Stromal cell of bone marrow (primary cell): ENCODE measurements around the gene SNAP23.

Source experiments
- DNase-seq: peaks from one replicate; pipeline ENCODE4 v3.0.0-alpha.2; 2012; ENCODE audit warnings: low read depth

The SNAP23 gene

DNA sequence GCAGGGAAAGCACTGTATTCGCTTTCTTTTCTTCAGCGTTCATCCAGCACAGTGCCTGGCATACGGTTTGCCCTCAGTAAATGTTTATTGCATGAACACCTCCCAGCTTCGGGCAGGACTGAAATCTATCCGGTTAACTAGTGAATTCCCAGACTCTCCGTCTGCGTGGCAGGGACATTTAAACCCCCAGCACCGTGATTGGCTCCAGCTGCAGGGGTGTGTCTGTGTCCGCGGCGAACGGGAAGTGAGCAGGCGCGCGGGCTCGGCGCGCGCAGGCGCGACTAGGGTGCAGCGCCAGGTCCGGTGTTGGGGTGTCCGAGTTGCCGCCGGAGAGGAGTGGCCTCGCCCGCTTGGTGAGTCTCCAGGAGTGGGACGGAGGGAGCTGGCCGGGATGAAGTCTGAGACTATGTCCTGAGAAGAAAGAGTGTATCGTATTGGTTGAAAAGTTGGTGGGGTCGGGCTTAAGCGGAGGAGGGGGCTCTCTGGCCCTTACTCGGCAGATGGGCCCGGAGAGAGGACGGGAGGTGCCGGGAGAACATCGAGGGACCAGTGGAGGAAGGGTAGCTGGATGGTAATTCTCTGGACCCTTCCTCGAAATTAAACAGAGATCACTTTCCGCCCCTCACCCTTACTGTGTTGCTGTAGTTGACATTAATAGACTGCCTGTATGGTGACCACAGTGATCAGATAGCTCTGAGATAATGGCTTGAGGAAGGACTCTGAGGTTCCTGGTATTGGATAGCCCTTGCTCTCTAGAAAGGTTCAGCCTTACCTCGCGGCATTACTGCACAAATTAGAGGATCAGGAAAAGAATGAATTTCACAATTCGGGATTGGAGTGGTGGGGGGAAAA is at the start of gene SNAP23:
Gene SNAP23 (plus strand): TSS at position 274 of the 852 bp plus-strand sequence. CDS start 16,213 bp downstream, outside the sequence.
- DNase-seq: peak; percentile 91

DNA sequence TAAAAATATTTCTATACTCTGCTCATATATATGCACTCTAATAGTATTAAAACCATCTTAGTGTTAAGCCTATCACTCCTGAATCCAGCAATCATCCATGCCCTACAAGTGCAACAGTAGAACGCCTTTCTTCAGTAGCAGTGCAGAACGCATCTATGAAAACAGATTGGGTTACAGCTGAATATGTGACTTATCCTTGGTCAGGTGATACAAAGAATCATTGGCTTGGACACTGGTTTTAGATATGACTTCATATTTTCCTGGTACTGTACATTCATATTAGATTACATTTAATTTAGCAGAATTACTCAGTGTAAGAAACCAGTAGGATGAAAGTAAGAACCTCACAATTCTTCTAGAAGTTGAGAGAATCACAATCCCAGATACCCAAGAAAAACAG is 47.8 kb upstream of the SNAP23 start:
- no peak for DNase-seq

GRCh38 chr15:42448281-42448680 is 47.2 kb upstream of the SNAP23 start:
- DNase-seq: no peak

DNA sequence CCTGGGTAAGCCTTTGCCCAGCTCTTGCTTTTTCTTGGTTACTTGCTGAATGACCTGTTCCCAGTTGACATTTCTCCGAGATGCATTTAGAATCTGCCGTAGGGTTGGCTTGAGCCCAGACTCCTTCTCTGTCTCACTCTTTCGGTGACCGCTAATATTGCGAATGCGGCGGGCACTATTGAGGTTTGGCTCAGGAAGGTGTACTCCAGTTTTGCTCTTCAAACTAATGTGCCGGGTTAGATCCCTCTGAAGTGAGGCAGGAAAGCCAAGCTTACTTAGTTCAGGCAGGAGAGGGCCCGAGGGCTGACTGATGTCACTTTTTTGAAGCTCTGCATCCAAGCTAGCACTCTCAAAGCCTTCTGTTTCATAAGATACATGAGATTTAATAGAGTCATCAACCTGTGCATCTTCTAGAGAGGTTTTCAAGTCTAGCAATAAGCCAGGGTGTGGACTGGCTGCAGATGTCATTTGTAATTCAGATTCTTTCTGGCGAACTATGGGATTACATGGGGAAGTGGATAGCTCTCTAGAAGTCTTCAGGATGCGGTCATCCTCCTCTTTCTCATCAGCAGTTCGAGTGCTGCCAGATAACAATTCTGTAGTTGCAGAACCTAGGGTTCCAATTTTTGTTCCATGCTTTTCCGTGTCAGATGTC is 45.5 kb upstream of the SNAP23 start:
- no peak for DNase-seq

DNA sequence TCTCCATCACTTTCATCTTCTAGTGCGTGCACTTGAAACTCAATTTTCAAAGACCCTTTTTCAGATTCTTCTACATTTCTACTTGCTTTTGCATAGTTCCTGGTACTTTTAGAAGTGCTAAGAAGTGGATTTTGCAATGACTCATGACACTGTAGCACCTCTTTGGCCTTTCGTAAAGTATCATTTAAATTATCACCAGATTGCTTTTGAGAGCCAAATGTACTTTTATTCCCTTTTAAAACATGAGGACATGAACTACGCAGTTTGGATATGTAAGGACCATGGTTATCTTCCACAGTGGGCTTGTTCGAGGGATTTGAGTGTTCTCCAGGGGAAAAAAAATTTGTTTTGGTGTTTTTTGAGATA is 45.0 kb upstream of the SNAP23 start:
- no peak for DNase-seq

- no peak for DNase-seq
Measured at GRCh38 chr15:42453826-42454225, 41.6 kb upstream of the SNAP23 start.

- no peak for DNase-seq
Measured at GRCh38 chr15:42456531-42456930, 38.9 kb upstream of the SNAP23 start.

DNA sequence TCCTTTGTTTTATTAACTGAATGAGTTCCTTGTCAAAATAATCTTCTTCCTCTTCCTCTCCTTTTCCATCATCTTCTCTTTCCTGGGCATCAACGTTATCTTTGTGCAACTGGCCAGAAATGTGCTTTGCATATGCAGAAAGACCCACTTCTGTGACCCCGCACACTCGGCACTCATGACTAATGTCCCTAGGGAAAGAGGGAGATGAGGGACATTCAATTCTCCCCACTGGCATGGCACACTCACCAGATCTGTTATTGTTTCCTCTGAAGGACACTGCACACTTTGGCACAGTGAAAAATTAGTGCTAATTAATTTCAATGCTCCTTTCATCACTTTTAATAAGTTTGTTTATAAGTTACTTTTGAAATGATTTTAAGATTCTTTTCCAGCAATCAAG is 38.5 kb upstream of the SNAP23 start:
- peak; percentile 28 for DNase-seq

- peak; percentile 93 for DNase-seq
Measured at GRCh38 chr15:42457445-42458442, 37.7 kb upstream of the SNAP23 start.

- no peak for DNase-seq
Measured at GRCh38 chr15:42461261-42461660, 34.2 kb upstream of the SNAP23 start.

GRCh38 chr15:42465520-42466259 is 29.7 kb upstream of the SNAP23 start:
- no peak for DNase-seq

DNA sequence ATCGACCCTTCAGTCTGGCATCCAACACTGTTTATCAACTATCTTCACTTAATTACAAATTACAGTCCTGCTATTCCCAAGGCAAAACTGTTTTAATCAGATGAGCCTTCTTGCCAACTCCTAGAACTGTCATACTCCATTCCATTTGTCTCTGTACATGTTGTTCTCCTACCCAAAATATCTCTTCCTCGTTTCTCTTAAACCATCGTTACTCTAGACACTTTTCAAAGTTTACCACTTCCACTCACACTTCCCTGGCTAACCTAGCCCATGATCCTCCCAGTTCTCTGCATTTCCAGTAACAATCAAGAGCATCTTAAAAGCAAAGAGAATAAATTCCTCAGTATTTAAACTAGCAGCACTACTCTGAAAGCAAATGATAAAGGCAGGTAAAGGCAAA is 24.4 kb upstream of the SNAP23 start:
- no peak for DNase-seq

- no peak for DNase-seq
Measured at GRCh38 chr15:42474827-42475226, 20.6 kb upstream of the SNAP23 start.

DNA sequence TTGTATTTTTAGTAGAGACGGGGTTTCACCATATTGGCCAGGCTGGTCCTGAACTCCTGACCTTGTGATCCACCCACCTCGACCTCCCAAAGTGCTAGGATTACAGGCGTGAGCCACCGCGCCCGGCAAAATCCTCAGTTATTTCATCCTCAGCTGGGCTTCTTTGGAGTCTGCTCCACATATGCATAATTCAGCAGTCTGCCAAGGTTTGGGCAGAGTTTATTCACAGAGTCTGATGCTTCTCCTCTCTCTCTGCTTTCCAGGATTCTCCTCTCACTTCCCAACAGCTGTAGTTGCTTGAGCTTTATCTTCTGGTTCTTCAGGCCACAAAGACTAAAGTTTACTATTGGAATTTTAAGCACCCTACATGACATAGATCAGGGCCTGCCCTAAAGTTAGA is 12.7 kb upstream of the SNAP23 start:
- DNase-seq: no peak

DNA sequence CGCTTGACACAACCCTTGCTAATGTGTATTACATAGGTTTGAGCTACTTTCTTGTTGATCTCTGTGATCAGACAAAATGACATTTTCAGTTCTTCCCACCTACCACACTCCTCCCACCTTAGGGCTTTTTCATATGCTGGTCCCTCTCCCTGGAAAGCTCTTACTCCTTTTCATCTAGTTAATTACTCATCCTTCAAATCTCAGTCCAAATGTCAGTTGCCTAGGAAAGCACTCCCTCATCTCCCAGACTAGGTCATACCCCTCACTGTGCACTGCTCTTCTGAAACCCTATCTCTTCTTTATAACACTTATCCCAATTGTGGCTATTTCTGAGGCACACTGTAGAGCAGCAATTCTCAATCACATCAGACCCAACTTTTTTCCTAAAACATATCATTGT is 11.8 kb upstream of the SNAP23 start:
- no peak for DNase-seq

DNA sequence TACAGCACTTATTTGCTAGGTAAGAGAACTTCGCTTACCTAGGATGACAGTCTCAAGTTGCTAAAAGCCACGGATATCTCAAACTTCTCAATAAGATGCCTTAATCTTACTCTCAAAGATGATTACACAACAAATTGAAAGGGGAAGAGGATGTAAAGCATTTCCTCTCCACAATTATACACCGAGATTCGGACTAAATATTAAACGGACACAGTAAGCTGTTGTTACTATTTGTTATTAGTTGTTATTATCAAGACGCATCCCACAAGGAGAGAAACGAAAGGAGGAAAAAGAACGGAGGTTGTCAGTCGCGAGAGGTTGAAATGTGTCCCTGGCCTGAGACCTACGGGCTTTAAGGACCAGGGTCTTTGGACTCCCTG is 5.2 kb upstream of the SNAP23 start:
- DNase-seq: no peak

DNA sequence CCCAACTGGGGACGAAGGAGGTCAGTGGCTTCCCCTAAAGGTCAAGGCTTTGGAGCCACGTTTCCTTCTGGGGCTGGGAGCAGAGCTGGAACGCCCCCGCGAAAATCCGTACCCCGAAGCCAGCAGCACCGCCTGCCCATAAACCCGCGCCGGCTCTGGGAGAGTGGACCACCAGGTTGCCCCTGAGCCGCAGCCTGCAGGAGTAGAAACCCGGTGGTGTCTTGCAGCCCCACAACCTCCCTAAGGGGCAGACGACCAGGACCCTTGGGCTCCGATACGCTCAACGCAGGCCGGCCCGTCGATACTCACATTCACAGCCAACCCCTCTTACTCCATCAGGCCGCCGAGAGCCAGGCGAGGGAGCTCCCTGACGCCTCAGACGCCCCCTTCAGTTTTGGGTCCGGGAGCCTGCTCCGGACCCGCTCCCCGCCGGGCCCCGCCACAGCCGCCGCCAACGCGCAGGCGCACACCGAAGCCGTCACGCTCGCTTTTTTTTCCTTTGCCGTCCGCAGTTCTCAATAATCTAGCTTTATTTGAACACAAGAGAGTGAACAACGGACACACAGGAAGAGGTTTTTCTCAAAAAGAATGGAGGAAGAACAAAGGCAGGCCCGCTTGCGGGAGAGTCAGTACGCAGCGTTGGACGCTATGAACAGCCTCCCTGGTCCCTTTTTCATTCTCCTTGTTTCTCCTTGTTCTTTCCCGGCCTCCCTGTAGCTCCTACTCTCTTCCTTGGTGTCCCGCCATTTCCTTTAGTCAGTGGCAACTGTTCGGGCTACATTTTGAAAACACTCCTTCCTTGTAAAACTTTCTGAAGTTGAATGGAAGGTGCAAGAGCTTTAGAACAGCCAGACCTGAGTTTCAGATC is 4.5 kb upstream of the SNAP23 start, which contains the start of gene ZNF106:
Gene ZNF106 (minus strand): TSS at position 471 of the 868 bp plus-strand sequence. CDS start 18,852 bp downstream, outside the sequence.
- peak; percentile 85 for DNase-seq

DNA sequence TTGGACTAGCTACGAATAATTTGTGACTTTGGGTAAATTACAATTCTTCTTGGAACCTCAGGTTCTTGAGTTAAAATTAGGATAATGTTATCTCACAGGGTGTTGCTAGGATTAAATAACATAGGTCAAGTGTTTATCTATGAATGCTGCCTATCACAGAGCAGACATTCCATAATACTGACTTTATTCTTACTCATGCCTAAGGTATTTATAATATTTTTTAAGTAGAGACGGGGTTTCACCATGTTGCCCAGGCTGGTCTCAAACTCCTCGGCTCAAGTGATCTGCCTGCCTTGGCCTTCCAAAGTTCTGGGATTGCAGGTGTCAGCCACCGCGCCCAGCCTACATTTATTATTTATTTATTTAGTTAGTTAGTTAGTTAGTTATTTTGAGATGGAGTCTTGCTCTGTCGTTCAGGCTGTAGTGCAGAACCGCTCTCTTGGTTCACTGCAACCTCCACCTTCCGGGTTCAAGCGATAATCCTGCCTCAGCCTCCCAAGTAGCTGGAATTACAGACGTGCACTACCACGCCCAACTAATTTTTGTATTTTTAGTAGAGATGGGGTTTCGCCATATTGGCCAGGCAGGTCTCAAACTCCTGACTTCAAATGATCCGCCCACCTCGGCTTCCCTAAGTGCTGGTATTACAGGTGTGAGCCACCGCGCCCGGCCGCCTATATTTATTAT is 3.8 kb upstream of the SNAP23 start:
- no peak for DNase-seq

GRCh38 chr15:42493679-42494078 is 1.8 kb upstream of the SNAP23 start:
- no peak for DNase-seq

- peak; percentile 56 for DNase-seq
Measured at GRCh38 chr15:42494998-42495360, 455 bp upstream of the SNAP23 start.
